ENCODE measurements around the gene HS6ST1.
"Not testable (repeated sequence)": the region's sequence is repeated elsewhere in the genome, so short reads cannot be mapped to it uniquely, and the experiment has no call there.

Gene HS6ST1

GRCh38 chr2:128321784-128322714, 3.4 kb upstream of the HS6ST1 start:
- no peak for DNase-seq

- DNase-seq = no peak
These were observed 2.5 kb upstream of the HS6ST1 start for GRCh38 chr2:128320906-128321771.

- no peak for DNase-seq
These were observed 1.7 kb upstream of the HS6ST1 start for GRCh38 chr2:128320192-128320905.

GRCh38 chr2:128319631-128320191, 1.0 kb upstream of the HS6ST1 start:
- DNase-seq = no peak

- DNase-seq = not testable (repeated sequence)
These were observed 423 bp downstream of the HS6ST1 start for GRCh38 chr2:128318245-128318644.

- DNase-seq = not testable (repeated sequence)
These were observed 806 bp downstream of the HS6ST1 start for GRCh38 chr2:128317899-128318225.

GRCh38 chr2:128317181-128317898, 1.3 kb downstream of the HS6ST1 start:
- DNase-seq = no peak

GRCh38 chr2:128316777-128317180, 1.9 kb downstream of the HS6ST1 start:
- DNase-seq = no peak

- no peak for DNase-seq
These were observed 2.6 kb downstream of the HS6ST1 start for GRCh38 chr2:128315829-128316776.

GRCh38 chr2:128315122-128315828, 3.4 kb downstream of the HS6ST1 start:
- DNase-seq = no peak

GRCh38 chr2:128314348-128315121, 4.1 kb downstream of the HS6ST1 start:
- DNase-seq = no peak

GRCh38 chr2:128313931-128314347, 4.7 kb downstream of the HS6ST1 start:
- DNase-seq = no peak

- no peak for DNase-seq
These were observed 5.4 kb downstream of the HS6ST1 start for GRCh38 chr2:128313091-128313836.

- no peak for DNase-seq
These were observed 6.3 kb downstream of the HS6ST1 start for GRCh38 chr2:128312411-128312810.

GRCh38 chr2:128311755-128312341, 6.8 kb downstream of the HS6ST1 start:
- DNase-seq = no peak

GRCh38 chr2:128311216-128311754, 7.4 kb downstream of the HS6ST1 start:
- no peak for DNase-seq

GRCh38 chr2:128310761-128311160, 7.9 kb downstream of the HS6ST1 start:
- no peak for DNase-seq

All from NCI-H1417 treated with DMSO at 0.1 percent for 48 hours (cell line).